GM13976 (cell line): ENCODE measurements around the gene ARHGDIA.

Source experiments
- DNase-seq: peaks from one replicate; pipeline ENCODE4 v3.0.0; 2012; ENCODE audit warnings: low spot score
- in situ Hi-C: fragments of 300-500 bp; cut with MboI; formaldehyde crosslinking; loops from one replicate; pipeline ENCODE4 v1.12.0; 2022; ENCODE audit warnings: low sequenced_read_pairs, mixed read lengths, inconsistent platforms; ENCODE audit not compliant: unreplicated experiment
- TF ChIP-seq, protein P1 (sequence below): IDR thresholded peaks from 2 replicates; pipeline ENCODE4 v1.5.1; 2012; ENCODE audit warnings: borderline replicate concordance, mild to moderate bottlenecking; ENCODE audit not compliant: insufficient read depth; ENCODE audit errors: extremely low read depth, missing control alignments, control extremely low read depth

ARHGDIA gene

DNA sequence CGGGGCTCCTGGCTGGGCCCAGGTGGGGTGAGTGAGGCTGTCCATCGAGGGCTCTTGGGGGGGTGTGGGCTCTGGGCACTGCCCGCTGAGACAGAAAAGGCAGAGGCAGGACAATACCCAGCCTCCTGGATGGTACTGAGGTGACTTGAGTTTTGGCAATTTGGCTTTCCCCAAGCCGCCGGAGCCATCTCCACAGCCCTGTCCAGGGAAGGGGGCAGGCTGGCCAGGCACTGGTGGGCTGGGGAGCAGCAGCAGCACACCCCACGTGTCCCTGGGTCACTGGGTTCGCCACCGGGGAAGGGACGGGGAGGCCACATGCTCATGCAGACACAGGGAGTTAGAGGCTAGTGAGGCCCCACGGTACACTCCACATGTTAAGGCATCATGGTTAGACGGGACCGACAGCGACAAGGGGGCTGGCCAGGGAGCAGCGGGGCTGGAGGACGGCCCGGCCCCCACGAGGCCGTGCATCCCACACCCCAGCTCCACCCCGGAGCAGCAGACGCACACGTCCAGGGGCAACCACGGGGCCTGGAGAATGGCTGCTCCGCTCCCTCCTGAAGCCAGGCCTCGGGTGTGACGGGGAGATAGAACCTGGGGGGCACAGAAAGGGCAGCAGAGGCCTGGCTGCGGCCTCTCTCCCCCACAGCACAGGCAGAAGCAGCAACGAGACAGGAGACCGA is 3.0 kb downstream of the ARHGDIA start:
- no peak for DNase-seq
- in situ Hi-C loops, result no loop called here
- TF ChIP-seq, protein P1, sequence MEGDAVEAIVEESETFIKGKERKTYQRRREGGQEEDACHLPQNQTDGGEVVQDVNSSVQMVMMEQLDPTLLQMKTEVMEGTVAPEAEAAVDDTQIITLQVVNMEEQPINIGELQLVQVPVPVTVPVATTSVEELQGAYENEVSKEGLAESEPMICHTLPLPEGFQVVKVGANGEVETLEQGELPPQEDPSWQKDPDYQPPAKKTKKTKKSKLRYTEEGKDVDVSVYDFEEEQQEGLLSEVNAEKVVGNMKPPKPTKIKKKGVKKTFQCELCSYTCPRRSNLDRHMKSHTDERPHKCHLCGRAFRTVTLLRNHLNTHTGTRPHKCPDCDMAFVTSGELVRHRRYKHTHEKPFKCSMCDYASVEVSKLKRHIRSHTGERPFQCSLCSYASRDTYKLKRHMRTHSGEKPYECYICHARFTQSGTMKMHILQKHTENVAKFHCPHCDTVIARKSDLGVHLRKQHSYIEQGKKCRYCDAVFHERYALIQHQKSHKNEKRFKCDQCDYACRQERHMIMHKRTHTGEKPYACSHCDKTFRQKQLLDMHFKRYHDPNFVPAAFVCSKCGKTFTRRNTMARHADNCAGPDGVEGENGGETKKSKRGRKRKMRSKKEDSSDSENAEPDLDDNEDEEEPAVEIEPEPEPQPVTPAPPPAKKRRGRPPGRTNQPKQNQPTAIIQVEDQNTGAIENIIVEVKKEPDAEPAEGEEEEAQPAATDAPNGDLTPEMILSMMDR, result no peak

- no peak for DNase-seq
- in situ Hi-C loops, result no loop called here
- TF ChIP-seq, protein P1, result no peak
These were observed 3.8 kb downstream of the ARHGDIA start for GRCh38 chr17:81867170-81867990.

- TF ChIP-seq, protein P1, result no peak
- in situ Hi-C loops, result no loop called here
- DNase-seq, result no peak
These were observed 4.5 kb downstream of the ARHGDIA start for GRCh38 chr17:81866440-81867169.

GRCh38 chr17:81865733-81866439 is 5.3 kb downstream of the ARHGDIA start:
- in situ Hi-C loops, result no loop called here
- no peak for DNase-seq
- TF ChIP-seq, protein P1, result no peak

DNA sequence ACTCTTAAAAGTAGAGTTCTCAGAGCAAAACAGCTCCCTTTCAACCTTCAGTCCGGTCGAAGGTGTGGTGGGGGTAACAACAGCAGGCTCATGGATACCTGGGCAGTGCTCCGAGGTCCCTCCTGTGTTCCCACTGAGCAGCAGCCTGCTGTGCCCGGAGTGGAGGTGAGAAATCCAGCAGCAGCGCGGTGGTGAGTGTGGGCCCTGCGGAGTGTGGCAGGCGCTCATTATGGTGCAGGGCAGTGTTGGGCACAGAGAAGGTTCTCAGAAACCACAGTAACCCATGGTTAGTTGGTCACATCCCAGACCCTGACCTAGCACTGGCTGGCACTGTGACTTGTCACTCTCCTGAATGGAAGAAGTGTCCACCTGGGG is 5.8 kb downstream of the ARHGDIA start:
- no peak for DNase-seq
- in situ Hi-C loops, result no loop called here
- TF ChIP-seq, protein P1, result no peak
